ENCODE data around the gene BRINP3. TPM values are rescaled to one million over a fixed set of nuclear protein-coding genes. Genes with fewer than 3 reads are reported as not detected.
"Not testable (repeated sequence)": the region's sequence is repeated elsewhere in the genome, so short reads cannot be mapped to it uniquely, and the experiment has no call there.

Gene BRINP3
- total RNA-seq, 1 experiment from 2014 or later = 0.28 TPM

- TF ChIP-seq STAT6 (CRISPR knock-in tag; conservative IDR thresholded peaks at IDR 0.05; ENCODE audit: low read depth) (no peak), ESRRA (CRISPR knock-in tag; IDR thresholded peaks at IDR 0.05; ENCODE audit: borderline replicate concordance) (no peak), ZNF512 (CRISPR knock-in tag; IDR thresholded peaks at IDR 0.05; ENCODE audit: borderline replicate concordance) (no peak), ATF6 (CRISPR knock-in tag; IDR thresholded peaks at IDR 0.05) (no peak)
Observed at GRCh38 chr1:190511554-190511953, 33.9 kb upstream of the BRINP3 start (continued).

GRCh38 chr1:190507357-190507756, 29.7 kb upstream of the BRINP3 start:
- Mint-ChIP-seq H3K4me3 (no peak overlapping the region), H3K27me3 (ENCODE audit: low read depth) (no peaks in the 10 kb centered on the region), H3K27ac (no peak overlapping the region), H3K36me3 (peaks cover 2% of the 10 kb centered on the region; the same call in 1 of the 2 replicates), H3K9me3 (peaks cover 13% of the 10 kb centered on the region), H3K4me1 (no peaks in the 10 kb centered on the region)
- ChIA-PET POLR2A (no interaction called here), CTCF (no interaction called here)
- ATAC-seq = no peak
- TF ChIP-seq ZNF423 (CRISPR knock-in tag; IDR thresholded peaks at IDR 0.05) (no peak), PRDM15 (CRISPR knock-in tag; IDR thresholded peaks at IDR 0.05) (no peak), MYBL2 (CRISPR knock-in tag; IDR thresholded peaks at IDR 0.05) (no peak), ZBTB21 (CRISPR knock-in tag; IDR thresholded peaks at IDR 0.05; ENCODE audit: borderline replicate concordance) (no peak)
- DNase-seq (ENCODE audit: low spot score) = no peak

GRCh38 chr1:190504539-190504938, 26.9 kb upstream of the BRINP3 start:
- peaks cover 13% of the 10 kb centered on the region for H3K9me3 Mint-ChIP-seq
- CTCF ChIA-PET; ATAC-seq; H3K27ac Mint-ChIP-seq; H3K27me3 Mint-ChIP-seq (ENCODE audit: low read depth); H3K36me3 Mint-ChIP-seq; H3K4me3 Mint-ChIP-seq; POLR2A ChIA-PET; DNase-seq (ENCODE audit: low spot score); H3K4me1 Mint-ChIP-seq: not testable (repeated sequence)

GRCh38 chr1:190497565-190497964, 19.9 kb upstream of the BRINP3 start:
- no peak overlapping the region for H3K4me3 Mint-ChIP-seq
- ATAC-seq = no peak
- H3K36me3 Mint-ChIP-seq = no peaks in the 10 kb centered on the region
- no peaks in the 10 kb centered on the region for H3K4me1 Mint-ChIP-seq
- DNase-seq (ENCODE audit: low spot score) = no peak
- ChIA-PET POLR2A (no interaction called here), CTCF (no interaction called here)
- no peaks in the 10 kb centered on the region for H3K27me3 Mint-ChIP-seq (ENCODE audit: low read depth)
- no peak overlapping the region for H3K27ac Mint-ChIP-seq
- H3K9me3 Mint-ChIP-seq = no peaks in the 10 kb centered on the region
- no peak for TF ChIP-seq ATF3 (CRISPR knock-in tag; conservative IDR thresholded peaks at IDR 0.05)
- no peak for TF ChIP-seq OVOL2 (CRISPR knock-in tag; IDR thresholded peaks at IDR 0.05; ENCODE audit: borderline replicate concordance)
- no peak for TF ChIP-seq NFE2L1 (CRISPR knock-in tag; IDR thresholded peaks at IDR 0.05)
- no peak for TF ChIP-seq ZNF532 (CRISPR knock-in tag; IDR thresholded peaks at IDR 0.05; ENCODE audit: borderline replicate concordance)

Data from WTC11 (cell line).